K562 (cell line): ENCODE measurements around the gene FAM78A. TPM values are rescaled to one million over a fixed set of nuclear protein-coding genes. Genes with fewer than 3 reads are reported as not detected.

ENCODE experiments used
- ATAC-seq: fragments of 200-7000 bp; cut with Tn5 transposase; 3 replicates; pipeline ENCODE4 v1.9.1; 2020; ENCODE audit warnings: moderate library complexity
- BruUV-seq: library from RNA; stranded (reverse); fragments of 400-500 nt; replicated peaks from 2 replicates; lab custom pipeline; 2021; lab: Mats Ljungman, UMichigan
- CTCF ChIA-PET: fragments of 300-600 bp; formaldehyde crosslinking; extraction: SDS; loops from one replicate; lab custom pipeline; 2021; ENCODE audit warnings: low intra/inter-chr PET ratio; lab: Yijun Ruan, JAX
- POLR2A ChIA-PET: fragments of 300-600, 350-650 bp; sonication (Branson Sonifier 250); formaldehyde crosslinking; extraction: SDS; loops from one replicate; lab custom pipeline; 2021; ENCODE audit warnings: antibody characterized with exemption, inconsistent platforms; lab: Yijun Ruan, JAX
- DNase-seq, 4 experiments: peaks; one replicate each; pipeline versions ENCODE4 v3.0.0 to v3.0.0-alpha.2; 2011 to 2018; ENCODE audit warnings: low spot score in 3 of 4, mixed read lengths in 3 of 4; ENCODE audit errors: extremely low read depth in 1 of 4
- FAIRE-seq: peaks from 2 replicates; lab custom pipeline; 2011; peaks lifted over from hg19 to GRCh38; lab: Jason Lieb, UNC
- H2AFZ ChIP-seq: 2 replicates; pipeline ENCODE4 v1.6.0; 2011; ENCODE audit warnings: low read depth, low read length, control low read depth, inconsistent platforms
- H3K27ac ChIP-seq: fragments of 200-600 bp; 3 replicates; pipeline ENCODE4 v1.8.0; 2011; ENCODE audit warnings: low read depth, mild to moderate bottlenecking, control low read depth, inconsistent platforms, low read length, moderate library complexity, mixed read lengths; ENCODE audit errors: extremely low read depth
- H3K27me3 ChIP-seq, 2 experiments: fragments of 300-600 bp in 1 of 2; 2 replicates in 1 of 2; 3 replicates in 1 of 2; pipeline versions ENCODE4 v1.6.0 to v1.8.0; 2011; ENCODE audit warnings: inconsistent platforms in 2 of 2, low read length in 2 of 2, mild to moderate bottlenecking in 1 of 2, mixed read lengths in 1 of 2, moderate library complexity in 1 of 2; ENCODE audit not compliant: control insufficient read depth in 2 of 2, insufficient read depth in 2 of 2
- H3K36me3 ChIP-seq: fragments of 300-600 bp; 3 replicates; pipeline ENCODE4 v1.8.0; 2011; ENCODE audit warnings: mild to moderate bottlenecking, low read length, inconsistent platforms; ENCODE audit not compliant: control insufficient read depth, insufficient read depth
- H3K4me1 ChIP-seq, 2 experiments: fragments of 200-600 bp in 1 of 2; replicated peaks in 1 of 2; 2 replicates in 1 of 2; 3 replicates in 1 of 2; pipeline versions ENCODE4 v1.5.1 to v1.8.0; 2011; ENCODE audit warnings: inconsistent platforms in 2 of 2, low read length in 2 of 2, mild to moderate bottlenecking in 1 of 2, mixed read lengths in 1 of 2, moderate library complexity in 1 of 2; ENCODE audit not compliant: control insufficient read depth in 2 of 2, insufficient read depth in 2 of 2
- H3K4me2 ChIP-seq: 2 replicates; pipeline ENCODE4 v1.6.1; 2011; ENCODE audit warnings: low read length, control low read depth, inconsistent platforms, mixed read lengths; ENCODE audit not compliant: insufficient read depth
- H3K4me3 ChIP-seq: fragments of 200-600 bp; sonication (generic), shearing (Covaris generic); 2 replicates; pipeline ENCODE4 v1.5.1; 2016; ENCODE audit warnings: control low read depth, inconsistent platforms
- H3K79me2 ChIP-seq: fragments of 200-600 bp; 3 replicates; pipeline ENCODE4 v1.8.0; 2011; ENCODE audit warnings: low read length, inconsistent platforms; ENCODE audit not compliant: control insufficient read depth, insufficient read depth
- H3K9ac ChIP-seq, 2 experiments: 2 replicates each; pipeline versions ENCODE4 v1.6.0 to v1.6.1; 2011; ENCODE audit warnings: low read depth in 2 of 2, low read length in 2 of 2, control low read depth in 1 of 2, inconsistent platforms in 1 of 2, mild to moderate bottlenecking in 1 of 2, mixed read lengths in 1 of 2; ENCODE audit not compliant: insufficient read depth in 1 of 2
- H3K9me1 ChIP-seq: one replicate; pipeline ENCODE4 v1.6.0; 2011; ENCODE audit warnings: inconsistent platforms, mild to moderate bottlenecking, low read length, moderate library complexity; ENCODE audit not compliant: control insufficient read depth, insufficient read depth
- H3K9me3 ChIP-seq: replicated peaks from 2 replicates; pipeline ENCODE4 v1.5.1; 2011; ENCODE audit warnings: low read depth, low read length, inconsistent platforms; ENCODE audit not compliant: control insufficient read depth, insufficient read depth
- H4K20me1 ChIP-seq: replicated peaks from 2 replicates; pipeline ENCODE4 v1.6.1; 2011; ENCODE audit warnings: low read length, inconsistent platforms, mixed read lengths; ENCODE audit not compliant: control insufficient read depth, insufficient read depth
- CREM ChIP-seq: IDR thresholded peaks from 2 replicates; pipeline ENCODE4 v1.6.1; 2014; ENCODE audit warnings: antibody characterized with exemption, low read depth
- E2F4 ChIP-seq: sonication (generic); formaldehyde crosslinking; IDR thresholded peaks from 2 replicates; pipeline ENCODE4 v1.8.0; 2022; ENCODE audit warnings: mild to moderate bottlenecking, low read depth, missing genetic modification reagents
- FOXJ3 ChIP-seq: sonication (generic); formaldehyde crosslinking; IDR thresholded peaks from 2 replicates; pipeline ENCODE4 v1.4.0; 2020; ENCODE audit warnings: mild to moderate bottlenecking, missing genetic modification reagents
- GABPA ChIP-seq: fragments of 200-800 bp; sonication (Bioruptor generic); conservative IDR thresholded peaks from 2 replicates; pipeline ENCODE4 v1.6.1; 2016; ENCODE audit warnings: low read depth, missing genetic modification characterization, missing compliant biosample characterization
- KLF10 ChIP-seq: fragments of 250-450 bp; sonication (Bioruptor Pico); IDR thresholded peaks from 2 replicates; pipeline ENCODE4 v1.6.1; 2021; ENCODE audit warnings: matching md5 sums
- LEF1 ChIP-seq: fragments of 450-650 bp; IDR thresholded peaks from 2 replicates; pipeline ENCODE4 v1.6.1; 2016; ENCODE audit warnings: mild to moderate bottlenecking
- NCOA2 ChIP-seq, 2 experiments: fragments of 450-650 bp; IDR thresholded peaks; 2 replicates each; pipeline ENCODE4 v1.6.1; 2018; ENCODE audit warnings: mild to moderate bottlenecking in 2 of 2, moderate library complexity in 1 of 2; ENCODE audit not compliant: partially characterized antibody in 2 of 2
- NELFE ChIP-seq: IDR thresholded peaks from 2 replicates; pipeline ENCODE4 v1.6.1; 2011; ENCODE audit warnings: mild to moderate bottlenecking; ENCODE audit not compliant: insufficient read depth, insufficient read length
- PHF20 ChIP-seq: fragments of 450-650 bp; IDR thresholded peaks from 2 replicates; pipeline ENCODE4 v1.6.1; 2018; ENCODE audit not compliant: partially characterized antibody
- RERE ChIP-seq: sonication (generic); formaldehyde crosslinking; IDR thresholded peaks from 2 replicates; pipeline ENCODE4 v1.8.0; 2023; ENCODE audit warnings: missing genetic modification reagents, mild to moderate bottlenecking, borderline replicate concordance
- RFX5 ChIP-seq: IDR thresholded peaks from 2 replicates; pipeline ENCODE4 v1.6.1; 2011; ENCODE audit warnings: low read depth, mild to moderate bottlenecking, improper control_type of control experiment, low read length
- SIN3B ChIP-seq: fragments of 450-650 bp; IDR thresholded peaks from 2 replicates; pipeline ENCODE4 v1.6.1; 2017; ENCODE audit warnings: low read depth, mild to moderate bottlenecking, moderate library complexity
- SMAD3 ChIP-seq: fragments of 450-650 bp; formaldehyde crosslinking; conservative IDR thresholded peaks from 2 replicates; pipeline ENCODE4 v1.4.0; 2020; ENCODE audit warnings: mild to moderate bottlenecking
- SREBF2 ChIP-seq: sonication (generic); formaldehyde crosslinking; IDR thresholded peaks from 2 replicates; pipeline ENCODE4 v1.4.0; 2020; ENCODE audit warnings: mild to moderate bottlenecking, missing genetic modification reagents
- TCF3 ChIP-seq: sonication (generic); formaldehyde crosslinking; IDR thresholded peaks from 2 replicates; pipeline ENCODE4 v1.4.0; 2020; ENCODE audit warnings: mild to moderate bottlenecking, missing genetic modification reagents
- ZNF24 ChIP-seq: fragments of 450-650 bp; IDR thresholded peaks from 2 replicates; pipeline ENCODE4 v1.6.1; 2016
- WGBS: fragments of 100-300 bp; shearing (Covaris generic); methylation state at CpG from one replicate; pipeline ENCODE4 v1.1.6; 2016; ENCODE audit warnings: low coverage, mixed read lengths; ENCODE audit not compliant: insufficient coverage; ENCODE audit errors: missing lambda C conversion rate; 5-methylcytosine and 5-hydroxymethylcytosine counted together
- in situ Hi-C: fragments of 300-500 bp; cut with MboI; formaldehyde crosslinking; loops from 4 replicates; pipeline ENCODE4 v1.15.0; 2018; ENCODE audit warnings: inconsistent platforms, mixed read lengths
- intact Hi-C: fragments of 100-400 bp; cut with micrococcal nuclease; formaldehyde crosslinking; loops from 2 replicates; pipeline ENCODE4 v1.14.2; 2022
- polyA plus RNA-seq, 8 experiments: library from polyadenylated mRNA; depleted of rRNA in 4 of 8; stranded (reverse) in 5 of 8; unstranded in 3 of 8; fragments of >200 nt; fragmentation: Nextera tagmentation in 2 of 8; fragmentation: Illumina TruSeq in 1 of 8; extraction: Ambion mirVana in 2 of 8; extraction: Trizol in 1 of 8; gene quantifications; 2 replicates each; pipeline versions ENCODE4 v1.2.1 to v1.2.3, GENCODE V29; 2011 to 2014; ENCODE audit warnings: inconsistent platforms in 1 of 8, missing spikeins in 1 of 8
- total RNA-seq, 7 experiments: library from RNA; depleted of rRNA in 6 of 7; stranded (reverse); fragments of >200 nt in 6 of 7; fragmentation: Illumina TruSeq in 2 of 7; extraction: Trizol in 2 of 7; gene quantifications; 2 replicates each; pipeline versions ENCODE4 v1.2.1 to v1.2.3, GENCODE V29; 2011 to 2021; ENCODE audit warnings: low replicate concordance in 1 of 7

Gene FAM78A
- total and polyA plus RNA-seq, 9 of the 15 experiments (the other 6 are each of a cell fraction or from before 2014, with no cell fraction given), result 0.56 to 103 (median 55.2) TPM

DNA sequence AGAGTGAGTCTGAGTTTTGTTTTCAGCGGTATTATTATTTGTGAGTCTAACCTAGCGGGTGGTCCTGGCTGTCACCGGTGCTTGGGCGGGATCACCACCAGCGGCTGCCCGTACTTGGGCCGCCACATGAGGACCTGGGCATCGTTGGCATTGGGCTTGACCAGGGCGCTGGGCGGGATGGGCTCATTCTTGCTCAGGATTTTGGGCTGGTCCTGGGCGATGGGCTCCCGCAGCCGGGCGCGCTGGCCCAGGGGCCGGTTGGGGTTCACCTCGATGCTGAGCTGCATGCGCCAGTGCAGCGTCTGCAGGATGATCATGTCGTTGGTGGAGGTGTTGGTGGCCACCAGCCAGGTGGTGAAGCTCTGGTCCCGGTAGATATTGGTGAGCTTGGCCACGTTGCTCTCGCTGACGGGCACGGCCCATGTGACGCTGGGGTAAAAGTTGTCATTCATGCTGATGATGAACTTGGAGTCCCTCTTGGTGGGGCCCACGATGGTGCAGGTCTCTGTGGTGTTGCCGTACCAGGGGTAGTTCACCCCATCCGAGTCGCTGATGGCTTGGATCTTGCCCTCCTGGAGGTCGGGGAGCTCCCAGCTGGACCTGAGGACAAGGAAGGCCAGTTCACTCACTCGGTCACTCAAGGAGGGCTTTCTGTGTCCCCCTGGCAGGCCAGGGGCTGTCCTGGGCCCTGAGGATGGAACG lies 15.4 kb downstream of the FAM78A start:
- Histone ChIP-seq H3K9ac (peak overlapping the region in 1 of 2 experiments; percentile 52; a peak in 1 of 4 replicates), H3K36me3 (peaks cover 74% of the 10 kb centered on the region), H4K20me1 (peaks cover 13% of the 10 kb centered on the region), H3K4me1 (peaks cover 10 to 42% of the 10 kb centered on the region in 2 experiments), H3K9me1 (peaks cover 13% of the 10 kb centered on the region), H3K79me2 (peaks cover 27% of the 10 kb centered on the region), H3K27ac (no peak overlapping the region), H3K9me3 (no peaks in the 10 kb centered on the region), H3K4me3 (no peak overlapping the region), H3K4me2 (no peak overlapping the region), H3K27me3 (peaks cover 0 to 9% of the 10 kb centered on the region in 2 experiments; a peak in 2 of 5 replicates), H2AFZ (no peak overlapping the region)
- no TSS peak for BruUV-seq
- 80% methylated on average over 33 of the region's 33 CpGs for WGBS
- ATAC-seq (no peak), FAIRE-seq (no peak), DNase-seq (peak; percentile 9 to 61 (median 45))
- ChIA-PET POLR2A (interaction anchor here (0.6 to 17.3 kb wide), 4 partner anchors 9 to 64 kb away, joined by 3 to 338 read pairs (median 46); partner anchors contain the start of gene FAM78A), CTCF (no interaction called here)
- in situ Hi-C loops, result no loop called here
- intact Hi-C loops, result no loop called here
- TF ChIP-seq FOXJ3 (CRISPR knock-in tag), result no peak
- TF ChIP-seq E2F4 (CRISPR knock-in tag), result no peak
- no peak for TF ChIP-seq LEF1
- no peak for TF ChIP-seq PHF20
- no peak for TF ChIP-seq NCOA2 (IDR thresholded peaks at IDR 0.05; ENCODE audit: partially characterized antibody in 2 of 2)
- no peak for TF ChIP-seq NELFE
- TF ChIP-seq RERE (CRISPR knock-in tag), result no peak
- no peak for TF ChIP-seq KLF10 (CRISPR knock-in tag)
- TF ChIP-seq GABPA (tag), result no peak
- TF ChIP-seq SMAD3, result no peak
- TF ChIP-seq SREBF2, result no peak
- TF ChIP-seq ZNF24, result no peak
- TF ChIP-seq CREM, result no peak
- TF ChIP-seq SIN3B, result no peak
- no peak for TF ChIP-seq TCF3 (CRISPR knock-in tag)
- no peak for TF ChIP-seq RFX5
